Stimulated activated CD4-positive, alpha-beta T cell treated with anti-CD3 and anti-CD28 coated beads, Interleukin-15, amount 100 ng/mL, for 48 hours (primary cell): ENCODE data around the gene CD82.

Source experiments
- DNase-seq, 2 donors: peaks; one replicate each; pipeline ENCODE4 v3.0.0-alpha.2; 2020; ENCODE audit warnings: low read depth in 2 of 2

The CD82 gene

GRCh38 chr11:44618561-44619425, 53.3 kb downstream of the CD82 start:
- no peak for DNase-seq

GRCh38 chr11:44620328-44620725, 54.9 kb downstream of the CD82 start:
- no peak for DNase-seq

- peak in 1 of 2 donors; percentile 41 for DNase-seq
These were observed 55.7 kb downstream of the CD82 start for GRCh38 chr11:44621140-44621681.

GRCh38 chr11:44621784-44622183, 56.3 kb downstream of the CD82 start:
- no peak for DNase-seq

- DNase-seq = no peak
These were observed 56.8 kb downstream of the CD82 start for GRCh38 chr11:44622190-44622650.

GRCh38 chr11:44622721-44623258, 57.3 kb downstream of the CD82 start:
- no peak for DNase-seq

GRCh38 chr11:44623341-44623730, 57.9 kb downstream of the CD82 start:
- no peak for DNase-seq

- no peak for DNase-seq
These were observed 58.4 kb downstream of the CD82 start for GRCh38 chr11:44623731-44624491.

- DNase-seq = no peak
These were observed 59.3 kb downstream of the CD82 start for GRCh38 chr11:44624761-44625221.

GRCh38 chr11:44625759-44626523, 60.5 kb downstream of the CD82 start:
- no peak for DNase-seq

- DNase-seq = no peak
These were observed 61.2 kb downstream of the CD82 start for GRCh38 chr11:44626645-44627044.

GRCh38 chr11:44627165-44627789, 61.8 kb downstream of the CD82 start:
- no peak for DNase-seq

GRCh38 chr11:44627911-44628729, 62.7 kb downstream of the CD82 start:
- no peak for DNase-seq

GRCh38 chr11:44628730-44629700, 63.6 kb downstream of the CD82 start:
- DNase-seq = no peak

GRCh38 chr11:44629732-44630345, 64.4 kb downstream of the CD82 start:
- no peak for DNase-seq

GRCh38 chr11:44630511-44631210, 65.2 kb downstream of the CD82 start:
- no peak for DNase-seq

GRCh38 chr11:44631831-44632230, 66.4 kb downstream of the CD82 start:
- no peak for DNase-seq
